ENCODE results near the gene POU6F2.

The POU6F2 gene

GRCh38 chr7:39017369-39017915 is 39.7 kb downstream of the POU6F2 start:
- no peaks in the 10 kb centered on the region for H3K36me3 ChIP-seq (ENCODE audit: insufficient read depth, low read length)
- no peak overlapping the region for H3K4me3 ChIP-seq (ENCODE audit: low read length, poor library complexity, severe bottlenecking)
- TF ChIP-seq, protein P1, sequence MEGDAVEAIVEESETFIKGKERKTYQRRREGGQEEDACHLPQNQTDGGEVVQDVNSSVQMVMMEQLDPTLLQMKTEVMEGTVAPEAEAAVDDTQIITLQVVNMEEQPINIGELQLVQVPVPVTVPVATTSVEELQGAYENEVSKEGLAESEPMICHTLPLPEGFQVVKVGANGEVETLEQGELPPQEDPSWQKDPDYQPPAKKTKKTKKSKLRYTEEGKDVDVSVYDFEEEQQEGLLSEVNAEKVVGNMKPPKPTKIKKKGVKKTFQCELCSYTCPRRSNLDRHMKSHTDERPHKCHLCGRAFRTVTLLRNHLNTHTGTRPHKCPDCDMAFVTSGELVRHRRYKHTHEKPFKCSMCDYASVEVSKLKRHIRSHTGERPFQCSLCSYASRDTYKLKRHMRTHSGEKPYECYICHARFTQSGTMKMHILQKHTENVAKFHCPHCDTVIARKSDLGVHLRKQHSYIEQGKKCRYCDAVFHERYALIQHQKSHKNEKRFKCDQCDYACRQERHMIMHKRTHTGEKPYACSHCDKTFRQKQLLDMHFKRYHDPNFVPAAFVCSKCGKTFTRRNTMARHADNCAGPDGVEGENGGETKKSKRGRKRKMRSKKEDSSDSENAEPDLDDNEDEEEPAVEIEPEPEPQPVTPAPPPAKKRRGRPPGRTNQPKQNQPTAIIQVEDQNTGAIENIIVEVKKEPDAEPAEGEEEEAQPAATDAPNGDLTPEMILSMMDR (conservative IDR thresholded peaks at IDR 0.05; ENCODE audit: low read length) = no peak
- no peak for TF ChIP-seq EZH2phosphoT487 (IDR thresholded peaks at IDR 0.05; ENCODE audit: borderline replicate concordance)
- no peaks in the 10 kb centered on the region for H3F3A ChIP-seq (ENCODE audit: low read depth)
- H4K20me1 ChIP-seq (ENCODE audit: insufficient read depth, low read length, poor library complexity, severe bottlenecking) = no peaks in the 10 kb centered on the region
- H2AFZ ChIP-seq (ENCODE audit: low read length) = no peak overlapping the region
- H3K9me2 ChIP-seq (replicated peaks; ENCODE audit: low read depth, low read length) = no peaks in the 10 kb centered on the region
- H3K79me2 ChIP-seq (ENCODE audit: insufficient read depth, low read length) = no peaks in the 10 kb centered on the region
- no peak overlapping the region for H3K9ac ChIP-seq (ENCODE audit: low read depth, low read length, poor library complexity, severe bottlenecking)
- no peaks in the 10 kb centered on the region for H3K27me3 ChIP-seq (ENCODE audit: insufficient read depth, low read length, poor library complexity, severe bottlenecking)
- no peak overlapping the region for H3K4me2 ChIP-seq (ENCODE audit: low read depth, low read length, poor library complexity, severe bottlenecking)
- H3K9me3 ChIP-seq (ENCODE audit: insufficient read depth, low read depth, low read length) = no peaks in the 10 kb centered on the region
- no peaks in the 10 kb centered on the region for H3K4me1 ChIP-seq (ENCODE audit: insufficient read depth, low read length, poor library complexity, severe bottlenecking)

GRCh38 chr7:39022796-39023195 is 45.1 kb downstream of the POU6F2 start:
- no peak for TF ChIP-seq EZH2phosphoT487 (IDR thresholded peaks at IDR 0.05; ENCODE audit: borderline replicate concordance)
- TF ChIP-seq, protein P1 (conservative IDR thresholded peaks at IDR 0.05; ENCODE audit: low read length) = no peak
- Histone ChIP-seq H3K9me3 (ENCODE audit: insufficient read depth, low read depth, low read length) (no peaks in the 10 kb centered on the region), H3K9me2 (replicated peaks; ENCODE audit: low read depth, low read length) (no peaks in the 10 kb centered on the region), H3K4me2 (ENCODE audit: low read depth, low read length, poor library complexity, severe bottlenecking) (no peak overlapping the region), H3K36me3 (ENCODE audit: insufficient read depth, low read length) (no peaks in the 10 kb centered on the region), H4K20me1 (ENCODE audit: insufficient read depth, low read length, poor library complexity, severe bottlenecking) (no peaks in the 10 kb centered on the region), H2AFZ (ENCODE audit: low read length) (no peak overlapping the region), H3K9ac (ENCODE audit: low read depth, low read length, poor library complexity, severe bottlenecking) (no peak overlapping the region), H3K79me2 (ENCODE audit: insufficient read depth, low read length) (no peaks in the 10 kb centered on the region), H3K4me3 (ENCODE audit: low read length, poor library complexity, severe bottlenecking) (no peak overlapping the region), H3K27me3 (ENCODE audit: insufficient read depth, low read length, poor library complexity, severe bottlenecking) (no peaks in the 10 kb centered on the region), H3K4me1 (ENCODE audit: insufficient read depth, low read length, poor library complexity, severe bottlenecking) (no peaks in the 10 kb centered on the region), H3F3A (ENCODE audit: low read depth) (no peaks in the 10 kb centered on the region)

DNA sequence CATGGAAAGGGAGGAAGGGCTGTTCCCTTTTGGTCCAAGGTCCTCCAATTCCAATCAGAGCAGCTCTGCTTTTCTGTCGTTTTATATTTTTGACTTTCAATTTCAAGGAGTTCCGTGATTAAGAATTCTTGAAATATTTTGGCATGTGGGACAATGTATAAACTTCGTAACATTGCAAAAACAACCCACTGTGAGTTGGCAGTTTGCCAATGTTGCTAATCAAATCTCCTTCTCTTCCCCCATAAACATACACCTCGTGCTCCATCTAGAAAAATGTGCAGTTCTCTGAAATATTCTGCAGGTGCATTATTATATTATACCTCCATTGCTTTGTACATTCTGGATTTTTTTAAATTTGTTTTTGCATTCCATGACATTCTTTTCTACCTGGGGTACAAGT is 49.8 kb downstream of the POU6F2 start:
- Histone ChIP-seq H3K79me2 (ENCODE audit: insufficient read depth, low read length) (no peaks in the 10 kb centered on the region), H3F3A (ENCODE audit: low read depth) (no peaks in the 10 kb centered on the region), H4K20me1 (ENCODE audit: insufficient read depth, low read length, poor library complexity, severe bottlenecking) (no peaks in the 10 kb centered on the region), H3K4me3 (ENCODE audit: low read length, poor library complexity, severe bottlenecking) (no peak overlapping the region), H3K4me1 (ENCODE audit: insufficient read depth, low read length, poor library complexity, severe bottlenecking) (no peaks in the 10 kb centered on the region), H3K27me3 (ENCODE audit: insufficient read depth, low read length, poor library complexity, severe bottlenecking) (no peaks in the 10 kb centered on the region), H3K9ac (ENCODE audit: low read depth, low read length, poor library complexity, severe bottlenecking) (no peak overlapping the region), H3K9me2 (replicated peaks; ENCODE audit: low read depth, low read length) (no peaks in the 10 kb centered on the region), H2AFZ (ENCODE audit: low read length) (no peak overlapping the region), H3K9me3 (ENCODE audit: insufficient read depth, low read depth, low read length) (no peaks in the 10 kb centered on the region), H3K4me2 (ENCODE audit: low read depth, low read length, poor library complexity, severe bottlenecking) (no peak overlapping the region), H3K36me3 (ENCODE audit: insufficient read depth, low read length) (no peaks in the 10 kb centered on the region)
- no peak for TF ChIP-seq EZH2phosphoT487 (IDR thresholded peaks at IDR 0.05; ENCODE audit: borderline replicate concordance)
- TF ChIP-seq, protein P1 (conservative IDR thresholded peaks at IDR 0.05; ENCODE audit: low read length) = no peak

All from Loucy (cell line).